HepG2 (cell line): ENCODE measurements around the gene CNTNAP3B. TPM values are rescaled to one million over a fixed set of nuclear protein-coding genes. Genes with fewer than 3 reads are reported as not detected.
"Not testable (repeated sequence)": the region's sequence is repeated elsewhere in the genome, so short reads cannot be mapped to it uniquely, and the experiment has no call there.

ENCODE experiments used
- ATAC-seq: fragments of 200-7000 bp; cut with Tn5 transposase; 3 replicates; pipeline ENCODE4 v1.9.1; 2020; ENCODE audit warnings: mild to moderate bottlenecking, moderate library complexity
- BruUV-seq: library from RNA; stranded (reverse); fragments of 400-500 nt; replicated peaks from 2 replicates; lab custom pipeline; 2021; lab: Mats Ljungman, UMichigan
- CTCF ChIA-PET: fragments of 300-600 bp; formaldehyde crosslinking; extraction: SDS; loops from one replicate; lab custom pipeline; 2021; ENCODE audit warnings: low total read pairs, inconsistent platforms, low intra/inter-chr PET ratio; lab: Yijun Ruan, JAX
- POLR2A ChIA-PET: fragments of 350-600 bp; sonication (Branson Sonifier 250); formaldehyde crosslinking; loops from one replicate; lab custom pipeline; 2020; ENCODE audit warnings: antibody characterized with exemption, inconsistent platforms; lab: Yijun Ruan, JAX
- DNase-seq: peaks from one replicate; pipeline ENCODE4 v3.0.0-alpha.2; 2015; ENCODE audit warnings: low spot score
- FAIRE-seq: peaks from 3 replicates; lab custom pipeline; 2011; peaks lifted over from hg19 to GRCh38; lab: Jason Lieb, UNC
- H2AFZ ChIP-seq: one replicate; pipeline ENCODE4 v1.6.1; 2011; ENCODE audit warnings: low read length, inconsistent platforms
- H3K27ac ChIP-seq: fragments of 300-600 bp; 3 replicates; pipeline ENCODE4 v1.8.0; 2011; ENCODE audit warnings: mixed run types, mild to moderate bottlenecking, mixed read lengths, low read length, inconsistent platforms; ENCODE audit not compliant: insufficient read depth; ENCODE audit errors: extremely low read length
- H3K27me3 ChIP-seq, 2 experiments: fragments of 200-600 bp in 1 of 2; 2 replicates in 1 of 2; 3 replicates in 1 of 2; pipeline versions ENCODE4 v1.6.0 to v1.8.0; 2011; ENCODE audit warnings: low read length in 2 of 2, mild to moderate bottlenecking in 2 of 2, moderate library complexity in 2 of 2, inconsistent platforms in 1 of 2; ENCODE audit not compliant: insufficient read depth in 2 of 2, control insufficient read depth in 1 of 2
- H3K36me3 ChIP-seq, 2 experiments: fragments of 200-600 bp in 1 of 2; replicated peaks in 1 of 2; 2 replicates in 1 of 2; 3 replicates in 1 of 2; pipeline versions ENCODE4 v1.5.1 to v1.8.0; 2011; ENCODE audit warnings: low read length in 2 of 2, inconsistent platforms in 1 of 2; ENCODE audit not compliant: insufficient read depth in 2 of 2, control insufficient read depth in 1 of 2
- H3K4me1 ChIP-seq: 2 replicates; pipeline ENCODE4 v1.5.1; 2012; ENCODE audit warnings: low read length, inconsistent platforms; ENCODE audit not compliant: insufficient read depth
- H3K4me2 ChIP-seq: 2 replicates; pipeline ENCODE4 v1.6.0; 2011; ENCODE audit warnings: low read depth, low read length, inconsistent platforms
- H3K4me3 ChIP-seq, 3 experiments: fragments of 200-600 bp in 1 of 3; sonication (generic), shearing (Covaris generic) in 1 of 3; replicated peaks in 1 of 3; 2 replicates each; pipeline ENCODE4 v1.5.1; 2011 to 2016; ENCODE audit warnings: low read length in 3 of 3, inconsistent platforms in 2 of 3, low read depth in 2 of 3, mild to moderate bottlenecking in 2 of 3, control low read depth in 1 of 3, mixed read lengths in 1 of 3; ENCODE audit not compliant: insufficient read depth in 1 of 3
- H3K79me2 ChIP-seq: one replicate; pipeline ENCODE4 v1.6.1; 2011; ENCODE audit warnings: low read length, inconsistent platforms; ENCODE audit not compliant: insufficient read depth
- H3K9ac ChIP-seq: 2 replicates; pipeline ENCODE4 v1.6.0; 2011; ENCODE audit warnings: mild to moderate bottlenecking, low read depth, low read length, inconsistent platforms; ENCODE audit not compliant: insufficient read depth
- H3K9me3 ChIP-seq: 2 replicates; pipeline ENCODE4 v1.5.1; 2012; ENCODE audit warnings: mild to moderate bottlenecking, low read length
- H4K20me1 ChIP-seq: 2 replicates; pipeline ENCODE4 v1.6.0; 2011; ENCODE audit warnings: inconsistent platforms, mild to moderate bottlenecking, low read length, moderate library complexity; ENCODE audit not compliant: insufficient read depth
- WGBS: methylation state at CpG from one replicate; pipeline ENCODE4 v1.1.6; 2017; ENCODE audit warnings: low lambda C conversion rate; 5-methylcytosine and 5-hydroxymethylcytosine counted together
- in situ Hi-C: cut with HindIII; loops from 2 replicates; pipeline ENCODE4 v1.10.0; 2017; ENCODE audit warnings: low pct_unique_long_range_greater_than_20kb; ENCODE audit not compliant: extremely low pct_ligation_motif_present
- intact Hi-C: fragments of 100-400 bp; cut with micrococcal nuclease; formaldehyde crosslinking; loops from one replicate; pipeline ENCODE4 v1.10.0; 2022; ENCODE audit not compliant: unreplicated experiment
- polyA plus RNA-seq, 8 experiments: library from polyadenylated mRNA; depleted of rRNA in 3 of 8; stranded (reverse) in 7 of 8; unstranded in 1 of 8; fragments of >200 nt; fragmentation: Illumina TruSeq in 4 of 8; extraction: Trizol in 4 of 8; gene quantifications; 2 replicates each; pipeline versions ENCODE4 v1.2.1 to v1.2.3, GENCODE V29; 2011 to 2016; ENCODE audit warnings: low read depth in 4 of 8, missing spikeins in 1 of 8, mixed read lengths in 1 of 8; ENCODE audit not compliant: insufficient read depth in 1 of 8
- total RNA-seq, 5 experiments: library from RNA; depleted of rRNA; stranded (reverse); fragments of >200 nt; fragmentation: Illumina TruSeq; extraction: Trizol; gene quantifications; 2 replicates each; pipeline ENCODE4 v1.2.3, GENCODE V29; 2016; ENCODE audit warnings: low read depth in 1 of 5

Gene CNTNAP3B
- total and polyA plus RNA-seq, 2 of the 13 experiments (the other 11 are each of a cell fraction or from before 2014, with no cell fraction given): 3.8 to 11.9 TPM

DNA sequence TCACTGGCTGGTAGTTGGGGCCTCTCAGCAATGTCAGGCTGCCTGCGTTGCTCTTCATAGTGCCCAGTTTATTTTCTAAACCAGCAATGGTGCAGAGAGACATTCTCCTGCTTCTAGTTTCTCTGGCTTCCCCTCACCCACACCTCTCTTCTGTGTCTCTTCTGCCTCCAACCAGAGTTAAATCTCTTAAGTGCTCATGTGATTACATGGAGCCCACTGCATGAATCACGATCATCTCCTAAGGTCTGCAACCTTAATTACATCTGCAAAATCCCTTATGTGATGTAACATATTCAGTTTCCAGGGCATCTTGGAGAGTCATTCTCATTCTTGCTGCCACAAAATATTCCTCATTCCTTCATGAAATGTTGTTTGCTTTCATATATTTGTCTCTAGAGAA, 149.0 kb downstream of the CNTNAP3B start:
- no CpG with 5 or more reads among the region's 2 CpGs for WGBS
- CTCF ChIA-PET, H3K9ac ChIP-seq, H3K36me3 ChIP-seq, ATAC-seq, H4K20me1 ChIP-seq, in situ Hi-C loops, H3K4me2 ChIP-seq, H3K79me2 ChIP-seq, H3K27ac ChIP-seq, FAIRE-seq, H3K9me3 ChIP-seq, BruUV-seq, H2AFZ ChIP-seq, DNase-seq, H3K4me3 ChIP-seq, POLR2A ChIA-PET, H3K4me1 ChIP-seq, intact Hi-C loops, H3K27me3 ChIP-seq: not testable (repeated sequence)

- H3K4me1 ChIP-seq, in situ Hi-C loops, H3K79me2 ChIP-seq, H3K4me3 ChIP-seq, H3K9ac ChIP-seq, BruUV-seq, H3K27me3 ChIP-seq, H3K9me3 ChIP-seq, H3K4me2 ChIP-seq, POLR2A ChIA-PET, CTCF ChIA-PET, H2AFZ ChIP-seq, H3K36me3 ChIP-seq, DNase-seq, H4K20me1 ChIP-seq, FAIRE-seq, ATAC-seq, H3K27ac ChIP-seq, intact Hi-C loops: not testable (repeated sequence)
- no CpG with 5 or more reads among the region's 5 CpGs for WGBS
These were observed 151.1 kb downstream of the CNTNAP3B start for GRCh38 chr9:41977965-41978600.

GRCh38 chr9:41974906-41975305, 154.3 kb downstream of the CNTNAP3B start:
- 100% methylated on average over 4 of the region's 17 CpGs for WGBS
- in situ Hi-C loops, H3K9ac ChIP-seq, H3K79me2 ChIP-seq, ATAC-seq, CTCF ChIA-PET, H3K27me3 ChIP-seq, DNase-seq, H3K4me3 ChIP-seq, H3K36me3 ChIP-seq, POLR2A ChIA-PET, BruUV-seq, H2AFZ ChIP-seq, H4K20me1 ChIP-seq, H3K27ac ChIP-seq, H3K9me3 ChIP-seq, intact Hi-C loops, H3K4me2 ChIP-seq, H3K4me1 ChIP-seq, FAIRE-seq: not testable (repeated sequence)

GRCh38 chr9:41953007-41953406, 176.2 kb downstream of the CNTNAP3B start:
- H3K27ac ChIP-seq, ATAC-seq, POLR2A ChIA-PET, in situ Hi-C loops, H4K20me1 ChIP-seq, DNase-seq, H3K9me3 ChIP-seq, H3K9ac ChIP-seq, CTCF ChIA-PET, H3K27me3 ChIP-seq, H3K4me2 ChIP-seq, FAIRE-seq, H3K79me2 ChIP-seq, H2AFZ ChIP-seq, H3K4me1 ChIP-seq, BruUV-seq, intact Hi-C loops, H3K36me3 ChIP-seq, H3K4me3 ChIP-seq: not testable (repeated sequence)
- WGBS: 91% methylated on average over 15 of the region's 43 CpGs
